ENCODE data around the gene KMO.

The KMO gene

DNA sequence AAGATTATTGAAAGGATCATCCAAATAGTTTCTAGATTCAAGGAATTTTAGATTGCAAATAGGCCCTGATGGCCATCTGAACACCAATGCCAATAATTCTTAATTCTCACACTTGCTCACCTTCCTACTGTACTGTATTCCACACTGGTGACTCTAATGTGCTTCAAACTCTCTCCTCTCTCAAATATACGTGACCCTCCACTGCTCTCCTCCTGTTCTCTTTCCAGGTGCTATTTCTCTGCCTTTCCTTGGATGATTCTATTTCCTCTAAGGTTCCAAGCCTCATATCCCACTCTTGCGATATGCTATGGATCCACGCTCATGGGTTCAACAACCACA lies 28.6 kb downstream of the KMO start:
- in situ Hi-C loops (cut with HindIII; ENCODE audit: low sequenced_read_pairs): no loop called here
- TF ChIP-seq, protein P1, sequence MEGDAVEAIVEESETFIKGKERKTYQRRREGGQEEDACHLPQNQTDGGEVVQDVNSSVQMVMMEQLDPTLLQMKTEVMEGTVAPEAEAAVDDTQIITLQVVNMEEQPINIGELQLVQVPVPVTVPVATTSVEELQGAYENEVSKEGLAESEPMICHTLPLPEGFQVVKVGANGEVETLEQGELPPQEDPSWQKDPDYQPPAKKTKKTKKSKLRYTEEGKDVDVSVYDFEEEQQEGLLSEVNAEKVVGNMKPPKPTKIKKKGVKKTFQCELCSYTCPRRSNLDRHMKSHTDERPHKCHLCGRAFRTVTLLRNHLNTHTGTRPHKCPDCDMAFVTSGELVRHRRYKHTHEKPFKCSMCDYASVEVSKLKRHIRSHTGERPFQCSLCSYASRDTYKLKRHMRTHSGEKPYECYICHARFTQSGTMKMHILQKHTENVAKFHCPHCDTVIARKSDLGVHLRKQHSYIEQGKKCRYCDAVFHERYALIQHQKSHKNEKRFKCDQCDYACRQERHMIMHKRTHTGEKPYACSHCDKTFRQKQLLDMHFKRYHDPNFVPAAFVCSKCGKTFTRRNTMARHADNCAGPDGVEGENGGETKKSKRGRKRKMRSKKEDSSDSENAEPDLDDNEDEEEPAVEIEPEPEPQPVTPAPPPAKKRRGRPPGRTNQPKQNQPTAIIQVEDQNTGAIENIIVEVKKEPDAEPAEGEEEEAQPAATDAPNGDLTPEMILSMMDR (IDR thresholded peaks at IDR 0.05; ENCODE audit: low read depth, low read length, missing control alignments): no peak
- no peak overlapping the region for H3K4me3 ChIP-seq (ENCODE audit: low read depth, low read length)
- DNase-seq (ENCODE audit: low read depth): no peak

DNA sequence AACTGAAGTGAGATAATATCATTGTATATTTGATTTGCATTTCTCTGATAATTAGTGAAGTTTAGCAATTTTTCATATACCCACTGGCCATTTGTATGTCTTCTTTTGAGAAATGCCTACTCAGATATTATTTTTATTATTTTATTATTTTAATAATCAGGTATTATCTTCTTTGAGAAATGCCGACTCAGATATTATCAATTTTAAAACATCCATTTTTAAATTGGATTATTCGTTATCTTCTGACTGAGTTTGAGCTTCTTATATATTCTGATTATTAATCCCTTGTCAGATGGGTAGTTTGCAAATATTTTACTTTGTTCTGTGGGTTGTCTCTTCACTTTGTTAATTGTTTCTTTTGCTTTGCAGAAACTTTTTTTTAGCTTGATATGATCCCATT lies 37.7 kb downstream of the KMO start:
- no peak for DNase-seq (ENCODE audit: low read depth)
- in situ Hi-C loops (cut with HindIII; ENCODE audit: low sequenced_read_pairs): no loop called here
- no peak overlapping the region for H3K4me3 ChIP-seq (ENCODE audit: low read depth, low read length)
- TF ChIP-seq, protein P1 (IDR thresholded peaks at IDR 0.05; ENCODE audit: low read depth, low read length, missing control alignments): no peak

- in situ Hi-C loops (cut with HindIII; ENCODE audit: low sequenced_read_pairs): no loop called here
Observed at GRCh38 chr1:241574154-241574553, 42.0 kb downstream of the KMO start.

GRCh38 chr1:241579434-241579833 lies 47.3 kb downstream of the KMO start:
- H3K4me3 ChIP-seq (ENCODE audit: low read depth, low read length): no peak overlapping the region
- in situ Hi-C loops (cut with HindIII; ENCODE audit: low sequenced_read_pairs): no loop called here
- TF ChIP-seq, protein P1 (IDR thresholded peaks at IDR 0.05; ENCODE audit: low read depth, low read length, missing control alignments): no peak
- DNase-seq (ENCODE audit: low read depth): no peak

More at GRCh38 chr1:241574154-241574553, 42.0 kb downstream of the KMO start:
- TF ChIP-seq, protein P1 (IDR thresholded peaks at IDR 0.05; ENCODE audit: low read depth, low read length, missing control alignments): no peak
- no peak overlapping the region for H3K4me3 ChIP-seq (ENCODE audit: low read depth, low read length)
- DNase-seq (ENCODE audit: low read depth): no peak

DNA sequence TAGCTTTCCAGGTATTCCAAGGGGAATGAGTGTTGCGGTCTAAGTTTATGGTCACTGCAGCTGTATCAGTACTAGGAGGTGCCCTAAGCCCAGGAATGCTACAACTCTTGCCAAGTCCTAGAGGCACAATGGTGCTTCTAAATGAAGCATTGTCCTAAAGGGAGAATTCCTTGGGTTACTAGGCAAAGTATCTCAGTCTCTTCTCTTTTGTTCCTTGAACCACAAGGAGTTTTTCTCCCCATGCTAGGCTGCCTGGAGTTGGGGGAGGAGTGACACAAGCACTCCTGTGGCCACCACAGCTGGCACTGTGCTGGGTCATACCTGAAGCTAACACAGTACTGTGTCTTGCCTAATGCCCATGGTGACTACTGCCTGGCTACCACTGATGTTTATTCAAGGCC lies 50.7 kb downstream of the KMO start:
- TF ChIP-seq, protein P1 (IDR thresholded peaks at IDR 0.05; ENCODE audit: low read depth, low read length, missing control alignments): no peak
- no peak for DNase-seq (ENCODE audit: low read depth)
- in situ Hi-C loops (cut with HindIII; ENCODE audit: low sequenced_read_pairs): no loop called here
- no peak overlapping the region for H3K4me3 ChIP-seq (ENCODE audit: low read depth, low read length)

GRCh38 chr1:241586905-241587512 lies 54.8 kb downstream of the KMO start:
- no peak for DNase-seq (ENCODE audit: low read depth)
- TF ChIP-seq, protein P1 (IDR thresholded peaks at IDR 0.05; ENCODE audit: low read depth, low read length, missing control alignments): no peak
- in situ Hi-C loops (cut with HindIII; ENCODE audit: low sequenced_read_pairs): no loop called here
- no peak overlapping the region for H3K4me3 ChIP-seq (ENCODE audit: low read depth, low read length)

All from astrocyte of the cerebellum (primary cell).